Type B pancreatic cell (in vitro differentiated cells): Measurements from ENCODE around the gene MRPL42. TPM values are rescaled to one million over a fixed set of nuclear protein-coding genes. Genes with fewer than 3 reads are reported as not detected.

ENCODE experiments used
- DNase-seq: peaks from one replicate; pipeline ENCODE4 v3.0.0; 2021; ENCODE audit warnings: mixed read lengths; ENCODE audit not compliant: unreplicated experiment; ENCODE audit errors: extremely low spot score
- H3K27ac Mint-ChIP-seq: 2 replicates; pipeline ENCODE4 v1.8.0; 2021; ENCODE audit warnings: mild to moderate bottlenecking, mixed read lengths
- H3K27me3 Mint-ChIP-seq: 2 replicates; pipeline ENCODE4 v1.8.0; 2021; ENCODE audit warnings: mixed read lengths
- H3K36me3 Mint-ChIP-seq: 2 replicates; pipeline ENCODE4 v1.8.0; 2021; ENCODE audit warnings: mixed read lengths
- H3K4me1 Mint-ChIP-seq: one replicate; pipeline ENCODE4 v1.8.0; 2021; ENCODE audit warnings: mixed read lengths; ENCODE audit not compliant: unreplicated experiment
- H3K4me3 Mint-ChIP-seq: 2 replicates; pipeline ENCODE4 v1.8.0; 2021; ENCODE audit warnings: mild to moderate bottlenecking, mixed read lengths
- H3K9me3 Mint-ChIP-seq: 2 replicates; pipeline ENCODE4 v1.8.0; 2021; ENCODE audit warnings: mixed read lengths
- CTCF ChIP-seq: fragments of 200-600 bp; sonication (generic); conservative IDR thresholded peaks from 2 replicates; pipeline ENCODE4 v1.5.0; 2021; ENCODE audit warnings: antibody characterized with exemption, mild to moderate bottlenecking
- total RNA-seq: library from RNA; stranded (reverse); gene quantifications from 2 replicates; pipeline ENCODE4 v1.2.1, GENCODE V29; 2021; ENCODE audit warnings: low replicate concordance

MRPL42 gene
- total RNA-seq, 1 donor from 2014 or later = 84.7 TPM

GRCh38 chr12:93521225-93522080 is 54.1 kb downstream of the MRPL42 start:
- TF ChIP-seq CTCF = no peak
- peaks cover 3% of the 10 kb centered on the region for H3K4me1 Mint-ChIP-seq
- H3K27me3 Mint-ChIP-seq = no peaks in the 10 kb centered on the region
- no peaks in the 10 kb centered on the region for H3K9me3 Mint-ChIP-seq
- H3K36me3 Mint-ChIP-seq = no peaks in the 10 kb centered on the region
- H3K4me3 Mint-ChIP-seq = no peak overlapping the region
- H3K27ac Mint-ChIP-seq = no peak overlapping the region
- no peak for DNase-seq

GRCh38 chr12:93524386-93525133 is 57.2 kb downstream of the MRPL42 start:
- no peaks in the 10 kb centered on the region for H3K36me3 Mint-ChIP-seq
- no peak overlapping the region for H3K27ac Mint-ChIP-seq
- no peaks in the 10 kb centered on the region for H3K27me3 Mint-ChIP-seq
- DNase-seq = no peak
- H3K4me1 Mint-ChIP-seq = peaks cover 8% of the 10 kb centered on the region
- no peak overlapping the region for H3K4me3 Mint-ChIP-seq
- no peak for TF ChIP-seq CTCF
- no peaks in the 10 kb centered on the region for H3K9me3 Mint-ChIP-seq

- no peak for TF ChIP-seq CTCF
- Mint-ChIP-seq H3K27me3 (no peaks in the 10 kb centered on the region), H3K9me3 (no peaks in the 10 kb centered on the region), H3K4me3 (no peak overlapping the region), H3K27ac (peak overlapping the region; percentile 6), H3K4me1 (peaks cover 8% of the 10 kb centered on the region), H3K36me3 (no peaks in the 10 kb centered on the region)
- DNase-seq = no peak
These were observed 59.6 kb downstream of the MRPL42 start for GRCh38 chr12:93526786-93527428.

- peaks cover 5% of the 10 kb centered on the region for H3K4me1 Mint-ChIP-seq
- no peak overlapping the region for H3K27ac Mint-ChIP-seq
- H3K9me3 Mint-ChIP-seq = no peaks in the 10 kb centered on the region
- no peak overlapping the region for H3K4me3 Mint-ChIP-seq
- peak; percentile 7 for DNase-seq
- H3K36me3 Mint-ChIP-seq = no peaks in the 10 kb centered on the region
- no peaks in the 10 kb centered on the region for H3K27me3 Mint-ChIP-seq
- no peak for TF ChIP-seq CTCF
These were observed 63.0 kb downstream of the MRPL42 start for GRCh38 chr12:93530358-93530757.

GRCh38 chr12:93533310-93533709 is 66.0 kb downstream of the MRPL42 start:
- DNase-seq = no peak
- Mint-ChIP-seq H3K36me3 (no peaks in the 10 kb centered on the region), H3K27ac (no peak overlapping the region), H3K4me3 (no peak overlapping the region), H3K27me3 (peaks cover under 1% of the 10 kb centered on the region), H3K9me3 (no peaks in the 10 kb centered on the region), H3K4me1 (no peaks in the 10 kb centered on the region)
- no peak for TF ChIP-seq CTCF
